ENCODE measurements around the gene ZNF783. TPM values are rescaled to one million over a fixed set of nuclear protein-coding genes. Genes with fewer than 3 reads are reported as not detected.
A peak's percentile ranks its signal among the peaks of the same experiment; 100 is the strongest.

The ZNF783 gene
- polyA plus RNA-seq (2011; rRNA removed) (5.9 and 6.9 TPM in 2 replicates), polyA minus RNA-seq (2011; rRNA and poly(A)+ RNA removed) (5.7 and 6.7 TPM in 2 replicates)

- ChIA-PET CTCF (interaction anchor here (0.6 to 2.7 kb wide), 14 partner anchors 9 to 480 kb away, joined by 3 to 22 read pairs (median 4); partner anchors contain the start of gene ZNF398), POLR2A (no interaction called here)
- TF ChIP-seq CTCF (IDR thresholded peaks at IDR 0.05; ENCODE audit: insufficient read depth, low read depth, low read length): peak; percentile 47
- peak; percentile 40 for DNase-seq (ENCODE audit: low read depth)
- H3K27me3 ChIP-seq (ENCODE audit: control insufficient read depth, insufficient read depth, low read length): no peaks in the 10 kb centered on the region
- peaks cover 11% of the 10 kb centered on the region for H3K36me3 ChIP-seq (ENCODE audit: control insufficient read depth, insufficient read depth, low read length)
- H3K4me3 ChIP-seq (ENCODE audit: low read depth, low read length): peak within 1 kb of the TSS; percentile 61
These were observed at the start of gene ZNF783 for GRCh38 chr7:149261829-149262617. Gene ZNF783 (plus strand): TSS chr7:149262196. CDS start chr7:149262334, 138 bp downstream.

GRCh38 chr7:149214020-149214720 is 47.8 kb upstream of the ZNF783 start:
- DNase-seq (ENCODE audit: low read depth): no peak
- POLR2A ChIA-PET: no interaction called here
- CTCF ChIA-PET: interaction anchor here (0.9 to 1.3 kb wide), 2 partner anchors 9 kb away, joined by 3 read pairs; no protein-coding TSS in a partner anchor
- Histone ChIP-seq H3K36me3 (ENCODE audit: control insufficient read depth, insufficient read depth, low read length) (peaks cover 50% of the 10 kb centered on the region), H3K4me3 (ENCODE audit: low read depth, low read length) (no peak overlapping the region), H3K27me3 (ENCODE audit: control insufficient read depth, insufficient read depth, low read length) (no peaks in the 10 kb centered on the region)
- TF ChIP-seq CTCF (IDR thresholded peaks at IDR 0.05; ENCODE audit: insufficient read depth, low read depth, low read length): no peak

- no peak for TF ChIP-seq CTCF (IDR thresholded peaks at IDR 0.05; ENCODE audit: insufficient read depth, low read depth, low read length)
- peaks cover 35% of the 10 kb centered on the region for H3K36me3 ChIP-seq (ENCODE audit: control insufficient read depth, insufficient read depth, low read length)
- POLR2A ChIA-PET: no interaction called here
- no peaks in the 10 kb centered on the region for H3K27me3 ChIP-seq (ENCODE audit: control insufficient read depth, insufficient read depth, low read length)
- CTCF ChIA-PET: no interaction called here
- no peak overlapping the region for H3K4me3 ChIP-seq (ENCODE audit: low read depth, low read length)
- DNase-seq (ENCODE audit: low read depth): no peak
These were observed 45.6 kb upstream of the ZNF783 start for GRCh38 chr7:149216402-149216801.

GRCh38 chr7:149217570-149217969 is 44.4 kb upstream of the ZNF783 start:
- peaks cover 37% of the 10 kb centered on the region for H3K36me3 ChIP-seq (ENCODE audit: control insufficient read depth, insufficient read depth, low read length)
- no peak for DNase-seq (ENCODE audit: low read depth)
- TF ChIP-seq CTCF (IDR thresholded peaks at IDR 0.05; ENCODE audit: insufficient read depth, low read depth, low read length): no peak
- CTCF ChIA-PET: interaction anchor here (0.6 kb wide), 1 partner anchor 56 kb away, joined by 3 read pairs; no protein-coding TSS in a partner anchor
- H3K4me3 ChIP-seq (ENCODE audit: low read depth, low read length): no peak overlapping the region
- no peaks in the 10 kb centered on the region for H3K27me3 ChIP-seq (ENCODE audit: control insufficient read depth, insufficient read depth, low read length)
- POLR2A ChIA-PET: no interaction called here

All from BJ (cell line).